Activated T-helper 2 cell treated with anti-CD3 and anti-CD28 coated beads, Interferon-gamma antibody, Interleukin-2, Interleukin-4, amounts not matched to agents 10 μg/mL and 5 μg/mL and 100 μg/mL, durations not matched to agents 14 hours and 24 hours and 36 hours (primary cell): Measurements from ENCODE around the gene CASP8. TPM values are rescaled to one million over a fixed set of nuclear protein-coding genes. Genes with fewer than 3 reads are reported as not detected.
"Not testable (repeated sequence)": the region's sequence is repeated elsewhere in the genome, so short reads cannot be mapped to it uniquely, and the experiment has no call there.

ENCODE experiments used
- DNase-seq: peaks from one replicate; pipeline ENCODE4 v3.0.0; 2021; ENCODE audit warnings: low spot score
- H3K27ac Mint-ChIP-seq: one replicate; pipeline ENCODE4 v1.8.0; 2021; ENCODE audit warnings: mixed read lengths
- H3K27me3 Mint-ChIP-seq: one replicate; pipeline ENCODE4 v1.8.0; 2021; ENCODE audit warnings: low read depth, mixed read lengths
- H3K36me3 Mint-ChIP-seq: one replicate; pipeline ENCODE4 v1.8.0; 2021; ENCODE audit warnings: low read depth, mixed read lengths
- H3K4me1 Mint-ChIP-seq: one replicate; pipeline ENCODE4 v1.8.0; 2021; ENCODE audit warnings: low read depth, mixed read lengths
- H3K4me3 Mint-ChIP-seq: one replicate; pipeline ENCODE4 v1.8.0; 2021; ENCODE audit warnings: low read depth, mild to moderate bottlenecking, moderate library complexity, mixed read lengths
- H3K9me3 Mint-ChIP-seq: one replicate; pipeline ENCODE4 v1.8.0; 2021; ENCODE audit warnings: mixed read lengths
- intact Hi-C: fragments of 100-400 bp; cut with micrococcal nuclease; formaldehyde crosslinking; loops from one replicate; pipeline ENCODE4 v1.15.1; 2023
- total RNA-seq: library from RNA; stranded (reverse); gene quantifications from 2 replicates; pipeline ENCODE4 v1.2.3, GENCODE V29; 2022

The CASP8 gene
- total RNA-seq, 1 donor from 2014 or later, result 43.5 TPM

- peak overlapping the region; percentile 93 for H3K4me3 Mint-ChIP-seq
- intact Hi-C loops, result loop anchor here (1.0 to 10.0 kb wide), 6 partner anchors 25 to 941 kb away; partner anchors contain the start of genes NIF3L1, PPIL3 and TMEM237
- H3K27me3 Mint-ChIP-seq, result no peaks in the 10 kb centered on the region
- peaks cover 47% of the 10 kb centered on the region for H3K4me1 Mint-ChIP-seq
- peaks cover 27% of the 10 kb centered on the region for H3K36me3 Mint-ChIP-seq
- H3K9me3 Mint-ChIP-seq, result no peaks in the 10 kb centered on the region
- H3K27ac Mint-ChIP-seq, result peak overlapping the region; percentile 93
- peak; percentile 87 for DNase-seq
Observed at GRCh38 chr2:201233192-201233811, 27.0 kb upstream of the CASP8 start.

GRCh38 chr2:201233812-201234662, 26.3 kb upstream of the CASP8 start:
- Mint-ChIP-seq H3K4me3 (peak overlapping the region; percentile 93), H3K9me3 (no peaks in the 10 kb centered on the region), H3K27me3 (no peaks in the 10 kb centered on the region), H3K4me1 (peaks cover 40% of the 10 kb centered on the region), H3K36me3 (peaks cover 27% of the 10 kb centered on the region), H3K27ac (peak overlapping the region; percentile 93)
- intact Hi-C loops, result loop anchor here (1.0 to 10.0 kb wide), 6 partner anchors 24 to 941 kb away; partner anchors contain the start of genes NIF3L1, PPIL3 and TMEM237
- DNase-seq, result peak; percentile 26

GRCh38 chr2:201234663-201235135, 25.6 kb upstream of the CASP8 start:
- intact Hi-C loops, result loop anchor here (5.0 to 10.0 kb wide), 3 partner anchors 38 to 940 kb away; partner anchors contain the start of gene ALS2
- Mint-ChIP-seq H3K9me3 (peaks cover 4% of the 10 kb centered on the region), H3K4me1 (peaks cover 43% of the 10 kb centered on the region), H3K27ac (peak overlapping the region; percentile 93), H3K4me3 (peak overlapping the region; percentile 93), H3K27me3 (no peaks in the 10 kb centered on the region), H3K36me3 (peaks cover 32% of the 10 kb centered on the region)
- DNase-seq, result no peak

- Mint-ChIP-seq H3K9me3 (peaks cover 19% of the 10 kb centered on the region), H3K36me3 (peaks cover 47% of the 10 kb centered on the region), H3K4me1 (peaks cover 40% of the 10 kb centered on the region)
Observed at GRCh38 chr2:201235860-201236811, 24.2 kb upstream of the CASP8 start.

GRCh38 chr2:201237486-201238123, 22.7 kb upstream of the CASP8 start:
- intact Hi-C loops, result loop anchor here (5.0 to 10.0 kb wide), 2 partner anchors 545 to 937 kb away; partner anchors contain the start of gene ALS2
- DNase-seq, result no peak
- Mint-ChIP-seq H3K27me3 (no peaks in the 10 kb centered on the region), H3K27ac (peak overlapping the region; percentile 0), H3K9me3 (peaks cover 29% of the 10 kb centered on the region), H3K4me3 (no peak overlapping the region), H3K36me3 (peaks cover 59% of the 10 kb centered on the region), H3K4me1 (peaks cover 27% of the 10 kb centered on the region)

More at GRCh38 chr2:201235860-201236811, 24.2 kb upstream of the CASP8 start:
- DNase-seq, result peak; percentile 48
- intact Hi-C loops, result loop anchor here (1.0 to 10.0 kb wide), 4 partner anchors 24 to 939 kb away; partner anchors contain the start of genes ALS2 and CASP8
- peak overlapping the region; percentile 77 for H3K27ac Mint-ChIP-seq
- H3K4me3 Mint-ChIP-seq, result peak overlapping the region; percentile 93
- H3K27me3 Mint-ChIP-seq, result no peaks in the 10 kb centered on the region

- intact Hi-C loops, result loop anchor here (5.0 to 10.0 kb wide), 2 partner anchors 543 to 935 kb away; partner anchors contain the start of gene ALS2
- H3K4me3 Mint-ChIP-seq, result peak overlapping the region; percentile 17
- H3K27me3 Mint-ChIP-seq, result not testable (repeated sequence)
- H3K36me3 Mint-ChIP-seq, result peaks cover 64% of the 10 kb centered on the region
- H3K27ac Mint-ChIP-seq, result peak overlapping the region; percentile 77
- H3K4me1 Mint-ChIP-seq, result peaks cover 29% of the 10 kb centered on the region
- peak; percentile 8 for DNase-seq
- peaks cover 29% of the 10 kb centered on the region for H3K9me3 Mint-ChIP-seq
Observed at GRCh38 chr2:201239167-201239935, 21.0 kb upstream of the CASP8 start.

GRCh38 chr2:201242571-201243277, 17.6 kb upstream of the CASP8 start:
- no peak for DNase-seq
- intact Hi-C loops, result no loop called here
- Mint-ChIP-seq H3K9me3 (peaks cover 29% of the 10 kb centered on the region), H3K27me3 (no peaks in the 10 kb centered on the region), H3K36me3 (peaks cover 72% of the 10 kb centered on the region), H3K4me1 (peaks cover 22% of the 10 kb centered on the region), H3K4me3 (no peak overlapping the region), H3K27ac (no peak overlapping the region)

- Mint-ChIP-seq H3K4me1 (peaks cover 27% of the 10 kb centered on the region), H3K9me3 (peaks cover 29% of the 10 kb centered on the region), H3K27me3 (no peaks in the 10 kb centered on the region), H3K36me3 (peaks cover 78% of the 10 kb centered on the region), H3K27ac (no peak overlapping the region), H3K4me3 (no peak overlapping the region)
- intact Hi-C loops, result no loop called here
- DNase-seq, result no peak
Observed at GRCh38 chr2:201244829-201245228, 15.5 kb upstream of the CASP8 start.

- no peak overlapping the region for H3K4me3 Mint-ChIP-seq
- intact Hi-C loops, result no loop called here
- peaks cover 35% of the 10 kb centered on the region for H3K4me1 Mint-ChIP-seq
- no peak overlapping the region for H3K27ac Mint-ChIP-seq
- no peaks in the 10 kb centered on the region for H3K27me3 Mint-ChIP-seq
- peaks cover 25% of the 10 kb centered on the region for H3K9me3 Mint-ChIP-seq
- DNase-seq, result no peak
- H3K36me3 Mint-ChIP-seq, result peaks cover 78% of the 10 kb centered on the region
Observed at GRCh38 chr2:201246280-201246679, 14.1 kb upstream of the CASP8 start.

- Mint-ChIP-seq H3K27ac (peak overlapping the region; percentile 6), H3K9me3 (peaks cover 19% of the 10 kb centered on the region), H3K4me3 (no peak overlapping the region), H3K27me3 (no peaks in the 10 kb centered on the region), H3K36me3 (peaks cover 77% of the 10 kb centered on the region), H3K4me1 (peaks cover 47% of the 10 kb centered on the region)
- intact Hi-C loops, result no loop called here
- DNase-seq, result no peak
Observed at GRCh38 chr2:201248288-201248844, 12.0 kb upstream of the CASP8 start.
